ENCODE results near the gene TMEM135. TPM values are rescaled to one million over a fixed set of nuclear protein-coding genes. Genes with fewer than 3 reads are reported as not detected.

Gene TMEM135
- total RNA-seq, 1 donor from 2014 or later, result 28.8 TPM

Other genes with a start within 250 kb of the TMEM135 start
- gene PRSS23, start 237.4 kb upstream of the TMEM135 start, total RNA-seq, result 77.2 and 83.0 TPM in 2 replicates
- 0.05 TPM in 1 of 2 replicates, not detected in the other for gene FZD4, start 82.5 kb upstream of the TMEM135 start, total RNA-seq

All from activated T-helper 1 cell treated with anti-CD3 and anti-CD28 coated beads, Interleukin-12 subunit alpha, Interleukin-12 subunit beta, Interleukin-2, Interleukin-4 antibody, amounts not matched to agents 30 ng/mL and 10 ng/mL and 1 ng/mL, durations not matched to agents 14 hours and 24 hours and 36 hours (primary cell).